Sigmoid colon (tissue), 4 donors: ENCODE results near the gene NTN1.

Experiments used
- EP300 ChIP-seq, 4 donors: sonication (generic); formaldehyde crosslinking; IDR thresholded peaks; one replicate each; pipeline ENCODE4 v1.6.1; 2017; ENCODE audit warnings: antibody characterized with exemption in 4 of 4
- TF ChIP-seq, protein P1 (sequence below), 4 experiments: fragments of 450-650 bp in 3 of 4; fragments of 200-600 bp in 1 of 4; IDR thresholded peaks; one replicate each; pipeline ENCODE4 v1.5.1; 2016 to 2019; ENCODE audit warnings: antibody characterized with exemption in 4 of 4, mild to moderate bottlenecking in 3 of 4, moderate library complexity in 2 of 4

DNA sequence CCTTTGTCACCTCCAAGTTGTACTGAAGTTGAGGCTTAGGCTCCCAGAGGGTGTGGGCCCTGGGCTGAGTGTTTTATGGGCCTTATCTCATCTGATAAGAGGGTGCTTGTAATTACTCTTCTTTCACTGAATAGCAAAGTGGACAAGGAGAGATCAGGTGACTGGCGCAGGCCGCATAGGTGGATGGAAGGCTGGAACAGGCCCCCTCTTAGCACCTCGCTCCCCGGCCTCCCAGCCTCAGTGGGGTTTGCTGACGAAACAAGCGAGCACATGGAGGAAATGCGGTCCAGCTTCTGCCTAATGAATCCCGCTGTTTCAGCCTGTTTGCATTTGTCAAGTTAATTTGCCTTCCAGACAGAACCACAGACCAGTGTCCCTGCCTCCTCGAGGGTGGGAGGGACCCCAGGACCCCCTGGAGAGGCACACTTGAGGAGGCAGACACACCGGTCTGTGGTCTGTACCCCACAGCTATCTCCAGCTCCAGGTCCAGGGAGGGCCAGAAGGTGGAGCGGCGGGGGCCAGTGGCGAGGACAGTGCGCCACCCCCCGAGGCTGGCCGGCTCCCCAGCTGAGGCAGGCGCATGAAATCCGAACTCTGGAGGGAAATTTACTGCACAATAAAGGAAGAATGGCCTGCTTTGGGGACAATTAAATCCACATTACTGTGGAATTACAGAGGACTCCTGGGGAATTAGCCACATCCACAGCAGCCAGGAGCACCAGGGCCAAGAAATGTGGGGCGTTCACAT lies 123.4 kb downstream of the NTN1 start:
- TF ChIP-seq EP300 (IDR thresholded peaks at IDR 0.05), result no peak
- TF ChIP-seq, protein P1, sequence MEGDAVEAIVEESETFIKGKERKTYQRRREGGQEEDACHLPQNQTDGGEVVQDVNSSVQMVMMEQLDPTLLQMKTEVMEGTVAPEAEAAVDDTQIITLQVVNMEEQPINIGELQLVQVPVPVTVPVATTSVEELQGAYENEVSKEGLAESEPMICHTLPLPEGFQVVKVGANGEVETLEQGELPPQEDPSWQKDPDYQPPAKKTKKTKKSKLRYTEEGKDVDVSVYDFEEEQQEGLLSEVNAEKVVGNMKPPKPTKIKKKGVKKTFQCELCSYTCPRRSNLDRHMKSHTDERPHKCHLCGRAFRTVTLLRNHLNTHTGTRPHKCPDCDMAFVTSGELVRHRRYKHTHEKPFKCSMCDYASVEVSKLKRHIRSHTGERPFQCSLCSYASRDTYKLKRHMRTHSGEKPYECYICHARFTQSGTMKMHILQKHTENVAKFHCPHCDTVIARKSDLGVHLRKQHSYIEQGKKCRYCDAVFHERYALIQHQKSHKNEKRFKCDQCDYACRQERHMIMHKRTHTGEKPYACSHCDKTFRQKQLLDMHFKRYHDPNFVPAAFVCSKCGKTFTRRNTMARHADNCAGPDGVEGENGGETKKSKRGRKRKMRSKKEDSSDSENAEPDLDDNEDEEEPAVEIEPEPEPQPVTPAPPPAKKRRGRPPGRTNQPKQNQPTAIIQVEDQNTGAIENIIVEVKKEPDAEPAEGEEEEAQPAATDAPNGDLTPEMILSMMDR (IDR thresholded peaks at IDR 0.05), result no peak
